Measurements from ENCODE around the gene EPN3. TPM values are rescaled to one million over a fixed set of nuclear protein-coding genes. Genes with fewer than 3 reads are reported as not detected.
A peak's percentile ranks its signal among the peaks of the same experiment; 100 is the strongest.

The EPN3 gene
- polyA plus RNA-seq, 1 donor (not counting 4 experiments of a cell fraction or from before 2014, with no cell fraction given): 66.7 TPM

DNA sequence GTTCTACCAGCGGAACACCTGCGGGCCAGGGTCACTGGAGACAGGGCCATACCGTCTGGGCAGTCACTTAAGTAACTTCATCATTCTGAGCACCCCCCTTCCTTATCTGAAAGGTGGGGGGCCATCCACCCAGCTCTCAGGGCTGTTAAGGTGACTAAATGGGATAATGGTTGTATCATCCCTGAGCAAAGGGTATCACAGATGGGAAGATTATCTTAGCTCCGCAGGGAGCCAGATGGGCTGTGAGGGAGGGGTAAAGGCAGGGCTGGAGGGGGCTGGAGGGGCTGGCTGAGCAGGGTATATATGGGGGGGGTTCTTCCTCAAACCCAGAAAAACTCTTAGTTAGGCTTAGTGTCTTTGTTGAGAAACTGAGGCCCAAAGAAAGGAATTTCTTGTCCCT is 25.1 kb downstream of the EPN3 start:
- dilution Hi-C loops (cut with MboI; ENCODE audit: extremely low pct_ligation_motif_present, low sequenced_read_pairs): no loop called here
- no peak overlapping the region for H3K4me3 ChIP-seq (ENCODE audit: control insufficient read depth in 2 of 3, extremely low read depth in 1 of 3, insufficient read depth in 2 of 3, low read depth in 1 of 3, low read length in 3 of 3)
- H3K9me1 ChIP-seq (ENCODE audit: control insufficient read depth, extremely low read depth, insufficient read depth, low read length): no peaks in the 10 kb centered on the region

DNA sequence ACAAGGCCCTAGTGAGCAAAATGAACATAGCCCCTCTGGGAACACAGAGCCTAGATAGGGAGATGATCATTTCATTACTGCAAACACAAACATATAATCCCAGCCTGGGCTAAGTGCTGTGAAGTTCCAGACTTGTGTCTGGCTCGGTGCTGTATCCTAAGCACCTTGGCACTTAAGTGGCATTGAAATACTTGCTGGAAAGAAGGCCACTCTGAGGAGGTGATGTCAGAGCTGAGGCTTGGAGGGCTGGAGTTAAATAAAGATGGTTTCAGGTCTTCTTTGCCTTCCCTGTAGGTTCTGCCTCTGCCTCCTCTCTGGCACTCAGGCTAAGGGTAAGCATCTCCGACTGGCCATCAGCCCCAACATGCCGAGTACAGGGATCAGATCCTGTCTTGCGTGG is 25.6 kb downstream of the EPN3 start:
- Histone ChIP-seq H3K9ac (ENCODE audit: control insufficient read depth, extremely low read depth, insufficient read depth, low read length) (no peak overlapping the region), H3K4me3 (ENCODE audit: control insufficient read depth in 2 of 3, extremely low read depth in 1 of 3, insufficient read depth in 2 of 3, low read depth in 1 of 3, low read length in 3 of 3) (no peak overlapping the region), H3K27me3 (ENCODE audit: control insufficient read depth, extremely low read depth, insufficient read depth, low read length) (peaks cover 44% of the 10 kb centered on the region), H2AFZ (ENCODE audit: control insufficient read depth, low read length) (no peak overlapping the region), H3K36me3 (ENCODE audit: control insufficient read depth in 2 of 2, extremely low read depth in 1 of 2, insufficient read depth in 2 of 2, low read length in 2 of 2) (peaks cover 0 to 9% of the 10 kb centered on the region in 2 experiments), H3K4me1 (ENCODE audit: control insufficient read depth, extremely low read depth, insufficient read depth, low read length) (peaks cover 10% of the 10 kb centered on the region), H3K4me2 (ENCODE audit: control insufficient read depth, extremely low read depth, insufficient read depth, low read depth, low read length) (no peak overlapping the region), H3K9me3 (ENCODE audit: control insufficient read depth, low read depth, low read length) (no peaks in the 10 kb centered on the region), H4K20me1 (ENCODE audit: control insufficient read depth, extremely low read depth, insufficient read depth, low read length) (peaks cover 2% of the 10 kb centered on the region), H3K27ac (ENCODE audit: control insufficient read depth, insufficient read depth, low read length) (no peak overlapping the region), H3K9me1 (ENCODE audit: control insufficient read depth, extremely low read depth, insufficient read depth, low read length) (no peaks in the 10 kb centered on the region), H3K79me2 (ENCODE audit: control insufficient read depth, insufficient read depth, low read length) (no peaks in the 10 kb centered on the region)
- TF ChIP-seq, protein P1, sequence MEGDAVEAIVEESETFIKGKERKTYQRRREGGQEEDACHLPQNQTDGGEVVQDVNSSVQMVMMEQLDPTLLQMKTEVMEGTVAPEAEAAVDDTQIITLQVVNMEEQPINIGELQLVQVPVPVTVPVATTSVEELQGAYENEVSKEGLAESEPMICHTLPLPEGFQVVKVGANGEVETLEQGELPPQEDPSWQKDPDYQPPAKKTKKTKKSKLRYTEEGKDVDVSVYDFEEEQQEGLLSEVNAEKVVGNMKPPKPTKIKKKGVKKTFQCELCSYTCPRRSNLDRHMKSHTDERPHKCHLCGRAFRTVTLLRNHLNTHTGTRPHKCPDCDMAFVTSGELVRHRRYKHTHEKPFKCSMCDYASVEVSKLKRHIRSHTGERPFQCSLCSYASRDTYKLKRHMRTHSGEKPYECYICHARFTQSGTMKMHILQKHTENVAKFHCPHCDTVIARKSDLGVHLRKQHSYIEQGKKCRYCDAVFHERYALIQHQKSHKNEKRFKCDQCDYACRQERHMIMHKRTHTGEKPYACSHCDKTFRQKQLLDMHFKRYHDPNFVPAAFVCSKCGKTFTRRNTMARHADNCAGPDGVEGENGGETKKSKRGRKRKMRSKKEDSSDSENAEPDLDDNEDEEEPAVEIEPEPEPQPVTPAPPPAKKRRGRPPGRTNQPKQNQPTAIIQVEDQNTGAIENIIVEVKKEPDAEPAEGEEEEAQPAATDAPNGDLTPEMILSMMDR (optimal IDR thresholded peaks at IDR 0.05 in 1 of 3, IDR thresholded peaks at IDR 0.05 in 1 of 3, conservative IDR thresholded peaks at IDR 0.05 in 1 of 3; ENCODE audit: extremely low read depth in 1 of 3, insufficient read depth in 2 of 3, low read length in 3 of 3): no peak
- TF ChIP-seq EZH2 (IDR thresholded peaks at IDR 0.05; ENCODE audit: low read length): peak; percentile 39
- no peak for FAIRE-seq
- dilution Hi-C loops (cut with MboI; ENCODE audit: extremely low pct_ligation_motif_present, low sequenced_read_pairs): no loop called here
- DNase-seq (ENCODE audit: low read depth, low spot score): no peak

More for the DNA sequence above, 25.1 kb downstream of the EPN3 start:
- H4K20me1 ChIP-seq (ENCODE audit: control insufficient read depth, extremely low read depth, insufficient read depth, low read length): peaks cover 2% of the 10 kb centered on the region
- no peak for DNase-seq (ENCODE audit: low read depth, low spot score)
- FAIRE-seq: no peak
- H3K9me3 ChIP-seq (ENCODE audit: control insufficient read depth, low read depth, low read length): no peaks in the 10 kb centered on the region
- TF ChIP-seq EZH2 (IDR thresholded peaks at IDR 0.05; ENCODE audit: low read length): no peak
- TF ChIP-seq, protein P1 (optimal IDR thresholded peaks at IDR 0.05 in 1 of 3, IDR thresholded peaks at IDR 0.05 in 1 of 3, conservative IDR thresholded peaks at IDR 0.05 in 1 of 3; ENCODE audit: extremely low read depth in 1 of 3, insufficient read depth in 2 of 3, low read length in 3 of 3): no peak
- peaks cover 40% of the 10 kb centered on the region for H3K27me3 ChIP-seq (ENCODE audit: control insufficient read depth, extremely low read depth, insufficient read depth, low read length)
- H3K27ac ChIP-seq (ENCODE audit: control insufficient read depth, insufficient read depth, low read length): no peak overlapping the region
- no peak overlapping the region for H2AFZ ChIP-seq (ENCODE audit: control insufficient read depth, low read length)
- peaks cover 0 to 9% of the 10 kb centered on the region in 2 experiments for H3K36me3 ChIP-seq (ENCODE audit: control insufficient read depth in 2 of 2, extremely low read depth in 1 of 2, insufficient read depth in 2 of 2, low read length in 2 of 2)
- no peak overlapping the region for H3K9ac ChIP-seq (ENCODE audit: control insufficient read depth, extremely low read depth, insufficient read depth, low read length)
- H3K4me1 ChIP-seq (ENCODE audit: control insufficient read depth, extremely low read depth, insufficient read depth, low read length): peaks cover 10% of the 10 kb centered on the region
- no peaks in the 10 kb centered on the region for H3K79me2 ChIP-seq (ENCODE audit: control insufficient read depth, insufficient read depth, low read length)
- no peak overlapping the region for H3K4me2 ChIP-seq (ENCODE audit: control insufficient read depth, extremely low read depth, insufficient read depth, low read depth, low read length)

Measured in keratinocyte (primary cell).